NOMO-1 (cell line): ENCODE results near the gene STMP1.

Experiments used
- DNase-seq, 2 experiments: peaks; one replicate each; lab custom pipeline; 2025; ENCODE audit not compliant: unreplicated experiment in 2 of 2; lab: John Stamatoyannopoulos, UW

Gene STMP1

GRCh38 chr7:135718794-135719437 lies 56.6 kb downstream of the STMP1 start:
- DNase-seq, result no peak

GRCh38 chr7:135719688-135720087 lies 57.4 kb downstream of the STMP1 start:
- no peak for DNase-seq

- no peak for DNase-seq
Observed at GRCh38 chr7:135721198-135721820, 59.0 kb downstream of the STMP1 start.

GRCh38 chr7:135723411-135723810 lies 61.1 kb downstream of the STMP1 start:
- DNase-seq, result no peak
